HepG2 (cell line): ENCODE measurements around the gene HIPK4. TPM values are rescaled to one million over a fixed set of nuclear protein-coding genes. Genes with fewer than 3 reads are reported as not detected.

Experiments
- AHR ChIP-seq: IDR thresholded peaks from 2 replicates; pipeline ENCODE4 v1.6.1; 2018; ENCODE audit warnings: missing genetic modification reagents, missing compliant biosample characterization
- BRCA1 ChIP-seq: sonication (generic); formaldehyde crosslinking; IDR thresholded peaks from 2 replicates; pipeline ENCODE4 v1.4.0; 2020; ENCODE audit warnings: missing genetic modification reagents
- HOXA9 ChIP-seq: sonication (generic); formaldehyde crosslinking; IDR thresholded peaks from 2 replicates; pipeline ENCODE4 v1.8.1; 2022; ENCODE audit warnings: missing genetic modification reagents, mild to moderate bottlenecking, moderate library complexity, borderline replicate concordance
- KDM1A ChIP-seq: IDR thresholded peaks from 2 replicates; pipeline ENCODE4 v1.6.1; 2016; ENCODE audit warnings: missing compliant biosample characterization
- KLF12 ChIP-seq: sonication (generic); formaldehyde crosslinking; IDR thresholded peaks from 2 replicates; pipeline ENCODE4 v1.4.0; 2020; ENCODE audit warnings: missing genetic modification reagents, borderline replicate concordance
- MAZ ChIP-seq, 2 experiments: sonication (generic) in 1 of 2; formaldehyde crosslinking in 1 of 2; IDR thresholded peaks; 2 replicates each; pipeline versions ENCODE4 v1.5.0 to v1.6.1; 2012 to 2020; ENCODE audit warnings: low read depth in 2 of 2, mild to moderate bottlenecking in 2 of 2, borderline replicate concordance in 1 of 2, improper control_type of control experiment in 1 of 2, low read length in 1 of 2, missing genetic modification reagents in 1 of 2, moderate library complexity in 1 of 2
- MYC ChIP-seq: sonication (generic); formaldehyde crosslinking; IDR thresholded peaks from 2 replicates; pipeline ENCODE4 v1.9.0; 2021; ENCODE audit warnings: missing genetic modification reagents, borderline replicate concordance
- MZF1 ChIP-seq: sonication (generic); formaldehyde crosslinking; IDR thresholded peaks from 2 replicates; pipeline ENCODE4 v1.8.1; 2023; ENCODE audit warnings: mild to moderate bottlenecking, missing genetic modification reagents, borderline replicate concordance
- NAIF1 ChIP-seq: sonication (generic); formaldehyde crosslinking; IDR thresholded peaks from 2 replicates; pipeline ENCODE4 v1.5.0; 2020; ENCODE audit warnings: mild to moderate bottlenecking, missing genetic modification reagents, borderline replicate concordance
- NCOA2 ChIP-seq: sonication (generic); formaldehyde crosslinking; IDR thresholded peaks from 2 replicates; pipeline ENCODE4 v1.8.0; 2022; ENCODE audit warnings: inconsistent platforms
- NFKB2 ChIP-seq: sonication (generic); formaldehyde crosslinking; IDR thresholded peaks from 2 replicates; pipeline ENCODE4 v1.4.0; 2020; ENCODE audit warnings: missing genetic modification reagents, borderline replicate concordance
- NR2F1 ChIP-seq, 2 experiments: fragments of 450-650 bp in 1 of 2; formaldehyde crosslinking in 1 of 2; IDR thresholded peaks; 2 replicates each; pipeline versions ENCODE4 v1.5.0 to v1.6.1; 2016 to 2020; ENCODE audit warnings: mild to moderate bottlenecking in 1 of 2, missing compliant biosample characterization in 1 of 2, missing genetic modification reagents in 1 of 2, moderate library complexity in 1 of 2
- PCBP1 ChIP-seq: fragments of 200-400 bp; formaldehyde crosslinking; IDR thresholded peaks from 2 replicates; pipeline ENCODE4 v1.6.1; 2017; ENCODE audit warnings: mild to moderate bottlenecking, low read depth, low read length, borderline replicate concordance
- PLSCR1 ChIP-seq: sonication (generic); formaldehyde crosslinking; IDR thresholded peaks from 2 replicates; pipeline ENCODE4 v1.5.0; 2020; ENCODE audit warnings: missing genetic modification reagents, mild to moderate bottlenecking, borderline replicate concordance
- RBFOX2 ChIP-seq: fragments of 200-400 bp; formaldehyde crosslinking; IDR thresholded peaks from 2 replicates; pipeline ENCODE4 v1.6.1; 2017; ENCODE audit warnings: low read depth, mild to moderate bottlenecking, low read length
- SP4 ChIP-seq: sonication (generic); formaldehyde crosslinking; IDR thresholded peaks from 2 replicates; pipeline ENCODE4 v1.8.1; 2023; ENCODE audit warnings: mild to moderate bottlenecking, missing genetic modification reagents
- STAT6 ChIP-seq: sonication (generic); formaldehyde crosslinking; IDR thresholded peaks from 2 replicates; pipeline ENCODE4 v1.4.0; 2020; ENCODE audit warnings: missing genetic modification reagents, mild to moderate bottlenecking, borderline replicate concordance
- TP53 ChIP-seq: sonication (generic); formaldehyde crosslinking; conservative IDR thresholded peaks from 2 replicates; pipeline ENCODE4 v1.4.0; 2020; ENCODE audit warnings: missing genetic modification reagents
- U2AF1 ChIP-seq: fragments of 200-400 bp; formaldehyde crosslinking; optimal IDR thresholded peaks from 2 replicates; pipeline ENCODE3; 2017; ENCODE audit warnings: mild to moderate bottlenecking, low read depth, low read length
- ZNF256 ChIP-seq: sonication (generic); formaldehyde crosslinking; conservative IDR thresholded peaks from 2 replicates; pipeline ENCODE4 v1.4.0; 2020; ENCODE audit warnings: missing genetic modification reagents
- ZNF672 ChIP-seq: sonication (generic); formaldehyde crosslinking; IDR thresholded peaks from 2 replicates; pipeline ENCODE4 v1.8.1; 2022; ENCODE audit warnings: missing genetic modification reagents
- ZNF713 ChIP-seq: sonication (generic); formaldehyde crosslinking; IDR thresholded peaks from 2 replicates; pipeline ENCODE4 v1.4.0; 2020; ENCODE audit warnings: mild to moderate bottlenecking, missing genetic modification reagents
- ZNF841 ChIP-seq: sonication (generic); formaldehyde crosslinking; IDR thresholded peaks from 2 replicates; pipeline ENCODE4 v1.8.1; 2023; ENCODE audit warnings: missing genetic modification reagents, borderline replicate concordance
- ZSCAN29 ChIP-seq: sonication (generic); formaldehyde crosslinking; conservative IDR thresholded peaks from 2 replicates; pipeline ENCODE4 v1.4.0; 2020; ENCODE audit warnings: mild to moderate bottlenecking, missing genetic modification reagents
- polyA plus RNA-seq, 8 experiments: library from polyadenylated mRNA; depleted of rRNA in 3 of 8; stranded (reverse) in 7 of 8; unstranded in 1 of 8; fragments of >200 nt; fragmentation: Illumina TruSeq in 4 of 8; extraction: Trizol in 4 of 8; gene quantifications; 2 replicates each; pipeline versions ENCODE4 v1.2.1 to v1.2.3, GENCODE V29; 2011 to 2016; ENCODE audit warnings: low read depth in 4 of 8, missing spikeins in 1 of 8, mixed read lengths in 1 of 8; ENCODE audit not compliant: insufficient read depth in 1 of 8
- total RNA-seq, 5 experiments: library from RNA; depleted of rRNA; stranded (reverse); fragments of >200 nt; fragmentation: Illumina TruSeq; extraction: Trizol; gene quantifications; 2 replicates each; pipeline ENCODE4 v1.2.3, GENCODE V29; 2016; ENCODE audit warnings: low read depth in 1 of 5
- TF ChIP-seq, protein P1 (sequence below): sonication (generic); formaldehyde crosslinking; IDR thresholded peaks from 2 replicates; pipeline ENCODE4 v1.5.0; 2020; ENCODE audit warnings: mild to moderate bottlenecking, missing genetic modification reagents

The HIPK4 gene
- total and polyA plus RNA-seq, 2 of the 13 experiments (the other 11 are each of a cell fraction or from before 2014, with no cell fraction given): 0.03 TPM; not detected in 1

DNA sequence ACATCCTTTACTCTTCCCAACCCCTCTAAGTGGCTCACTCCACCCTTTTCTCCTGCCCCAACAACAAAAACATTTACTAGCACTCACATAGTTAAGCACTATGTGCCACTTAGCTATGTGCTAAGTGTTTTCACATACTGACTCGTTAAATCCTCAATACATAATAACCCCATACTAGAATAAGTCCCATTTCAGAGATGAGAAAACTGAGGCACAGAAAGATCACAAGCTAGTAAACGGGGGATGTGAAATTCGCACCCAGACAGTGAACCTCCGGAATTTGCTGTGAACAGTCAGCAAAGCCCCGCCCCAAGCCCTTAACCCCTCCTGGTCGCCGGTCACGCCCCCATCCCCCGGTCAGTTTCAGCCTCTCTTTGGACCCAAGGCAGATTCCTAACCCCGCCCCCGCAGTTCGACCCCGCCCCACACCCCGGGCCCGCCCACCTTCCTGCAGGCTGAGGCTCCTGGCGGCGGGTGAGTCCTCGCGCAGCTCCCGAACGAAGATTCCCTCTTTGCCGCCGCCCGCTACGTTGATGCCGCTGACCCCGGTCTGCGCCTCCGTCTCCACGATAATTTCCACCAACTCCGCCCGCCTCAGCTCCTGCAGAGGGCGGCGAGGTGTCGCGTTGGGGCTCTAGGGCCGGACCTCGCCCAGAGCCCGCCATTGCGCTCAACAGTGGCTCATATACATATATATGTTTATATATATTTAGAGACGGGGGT, 13.4 kb upstream of the HIPK4 start (continued):
- no peak for TF ChIP-seq NR2F1 (CRISPR knock-in tag; IDR thresholded peaks at IDR 0.05)
- TF ChIP-seq ZNF256 (CRISPR knock-in tag): no peak
- TF ChIP-seq STAT6 (CRISPR knock-in tag): no peak
- TF ChIP-seq HOXA9 (CRISPR knock-in tag): no peak
- TF ChIP-seq SP4: peak; percentile 29; the same call in 1 of the 2 replicates
- peak; percentile 90 for TF ChIP-seq KDM1A
- no peak for TF ChIP-seq ZNF841 (CRISPR knock-in tag)
- no peak for TF ChIP-seq MZF1
- TF ChIP-seq U2AF1: no peak
- TF ChIP-seq ZSCAN29 (CRISPR knock-in tag): 0 out of 2 replicates have a peak, but pooled peaks have one; percentile 65
- TF ChIP-seq ZNF713 (CRISPR knock-in tag): no peak
- no peak for TF ChIP-seq BRCA1 (CRISPR knock-in tag)
- TF ChIP-seq ZNF672: no peak
- no peak for TF ChIP-seq PLSCR1 (CRISPR knock-in tag)
- TF ChIP-seq NAIF1 (CRISPR knock-in tag): no peak
- TF ChIP-seq AHR (CRISPR knock-in tag): no peak
- TF ChIP-seq TP53 (CRISPR knock-in tag): no peak
- TF ChIP-seq RBFOX2: peak; percentile 58
- TF ChIP-seq PCBP1: 0 out of 2 replicates have a peak, but pooled peaks have one; percentile 46
- no peak for TF ChIP-seq NCOA2 (CRISPR knock-in tag)
- no peak for TF ChIP-seq KLF12 (CRISPR knock-in tag)
- no peak for TF ChIP-seq MAZ (IDR thresholded peaks at IDR 0.05; ENCODE audit: borderline replicate concordance, low read depth, low read length)
- no peak for TF ChIP-seq MAZ (CRISPR knock-in tag; IDR thresholded peaks at IDR 0.05; ENCODE audit: low read depth)
- TF ChIP-seq NFKB2: peak; percentile 36; the same call in 1 of the 2 replicates
- TF ChIP-seq MYC (CRISPR knock-in tag): 0 out of 2 replicates have a peak, but pooled peaks have one; percentile 24
- TF ChIP-seq, protein P1, sequence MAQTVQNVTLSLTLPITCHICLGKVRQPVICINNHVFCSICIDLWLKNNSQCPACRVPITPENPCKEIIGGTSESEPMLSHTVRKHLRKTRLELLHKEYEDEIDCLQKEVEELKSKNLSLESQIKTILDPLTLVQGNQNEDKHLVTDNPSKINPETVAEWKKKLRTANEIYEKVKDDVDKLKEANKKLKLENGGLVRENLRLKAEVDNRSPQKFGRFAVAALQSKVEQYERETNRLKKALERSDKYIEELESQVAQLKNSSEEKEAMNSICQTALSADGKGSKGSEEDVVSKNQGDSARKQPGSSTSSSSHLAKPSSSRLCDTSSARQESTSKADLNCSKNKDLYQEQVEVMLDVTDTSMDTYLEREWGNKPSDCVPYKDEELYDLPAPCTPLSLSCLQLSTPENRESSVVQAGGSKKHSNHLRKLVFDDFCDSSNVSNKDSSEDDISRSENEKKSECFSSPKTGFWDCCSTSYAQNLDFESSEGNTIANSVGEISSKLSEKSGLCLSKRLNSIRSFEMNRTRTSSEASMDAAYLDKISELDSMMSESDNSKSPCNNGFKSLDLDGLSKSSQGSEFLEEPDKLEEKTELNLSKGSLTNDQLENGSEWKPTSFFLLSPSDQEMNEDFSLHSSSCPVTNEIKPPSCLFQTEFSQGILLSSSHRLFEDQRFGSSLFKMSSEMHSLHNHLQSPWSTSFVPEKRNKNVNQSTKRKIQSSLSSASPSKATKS: no peak
